ENCODE data around the gene BRSK2. TPM values are rescaled to one million over a fixed set of nuclear protein-coding genes. Genes with fewer than 3 reads are reported as not detected.
"Not testable (repeated sequence)": the region's sequence is repeated elsewhere in the genome, so short reads cannot be mapped to it uniquely, and the experiment has no call there.

Gene BRSK2
- total RNA-seq, 3 donors from 2014 or later, result 0.15 to 0.80 (median 0.66) TPM

DNA sequence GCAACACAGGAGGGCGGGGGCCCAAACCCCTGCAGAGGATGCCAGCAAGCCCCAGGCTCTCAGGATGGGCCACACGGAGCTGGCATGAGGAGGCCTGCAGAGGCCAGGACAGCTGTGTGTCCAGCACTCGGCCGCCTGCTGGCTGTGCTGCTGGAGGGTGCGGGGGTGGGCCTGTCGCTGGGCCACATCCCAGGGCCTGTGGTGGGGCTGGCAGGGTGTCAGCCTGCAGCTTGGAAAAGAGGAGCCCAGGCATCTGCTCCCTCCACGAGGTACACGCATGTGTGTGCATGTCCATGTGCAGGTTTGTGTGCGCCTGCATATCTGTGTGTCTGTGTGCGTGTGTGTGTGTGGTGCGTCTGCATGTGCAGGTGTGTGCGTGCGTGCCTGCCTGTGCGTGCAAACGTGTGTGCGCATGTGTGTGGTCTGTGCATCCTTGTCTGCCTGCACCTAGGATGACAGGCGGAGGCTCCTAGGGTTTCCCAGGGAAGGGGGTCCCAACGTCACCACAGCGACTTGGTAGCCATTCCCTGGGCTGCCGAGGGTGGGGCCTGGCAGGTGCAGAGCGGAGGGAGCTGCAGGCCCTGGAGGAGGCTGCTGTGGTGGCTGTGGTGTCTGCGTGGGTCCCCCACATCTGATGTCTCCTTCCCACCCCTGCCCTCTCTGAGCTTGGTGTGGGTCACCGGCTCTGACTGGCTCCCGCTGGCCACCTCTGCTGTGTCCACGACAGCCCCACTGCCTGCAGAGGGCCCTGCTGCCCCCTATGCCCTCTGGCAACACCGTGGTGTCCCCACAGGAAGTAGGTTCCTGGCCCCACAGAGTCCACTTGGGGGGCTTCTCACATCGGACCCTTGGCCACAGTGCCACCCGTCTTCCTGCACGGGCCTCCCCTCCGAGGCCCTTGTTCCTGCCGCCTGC lies 17.1 kb downstream of the BRSK2 start:
- intact Hi-C loops (cut with DNase I; ENCODE audit: low total_unique reads), result no loop called here
- no peak for TF ChIP-seq POLR2AphosphoS5 (IDR thresholded peaks at IDR 0.05)
- TF ChIP-seq, protein P1, sequence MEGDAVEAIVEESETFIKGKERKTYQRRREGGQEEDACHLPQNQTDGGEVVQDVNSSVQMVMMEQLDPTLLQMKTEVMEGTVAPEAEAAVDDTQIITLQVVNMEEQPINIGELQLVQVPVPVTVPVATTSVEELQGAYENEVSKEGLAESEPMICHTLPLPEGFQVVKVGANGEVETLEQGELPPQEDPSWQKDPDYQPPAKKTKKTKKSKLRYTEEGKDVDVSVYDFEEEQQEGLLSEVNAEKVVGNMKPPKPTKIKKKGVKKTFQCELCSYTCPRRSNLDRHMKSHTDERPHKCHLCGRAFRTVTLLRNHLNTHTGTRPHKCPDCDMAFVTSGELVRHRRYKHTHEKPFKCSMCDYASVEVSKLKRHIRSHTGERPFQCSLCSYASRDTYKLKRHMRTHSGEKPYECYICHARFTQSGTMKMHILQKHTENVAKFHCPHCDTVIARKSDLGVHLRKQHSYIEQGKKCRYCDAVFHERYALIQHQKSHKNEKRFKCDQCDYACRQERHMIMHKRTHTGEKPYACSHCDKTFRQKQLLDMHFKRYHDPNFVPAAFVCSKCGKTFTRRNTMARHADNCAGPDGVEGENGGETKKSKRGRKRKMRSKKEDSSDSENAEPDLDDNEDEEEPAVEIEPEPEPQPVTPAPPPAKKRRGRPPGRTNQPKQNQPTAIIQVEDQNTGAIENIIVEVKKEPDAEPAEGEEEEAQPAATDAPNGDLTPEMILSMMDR (IDR thresholded peaks at IDR 0.05), result no peak
- TF ChIP-seq POLR2A (IDR thresholded peaks at IDR 0.05), result no peak

DNA sequence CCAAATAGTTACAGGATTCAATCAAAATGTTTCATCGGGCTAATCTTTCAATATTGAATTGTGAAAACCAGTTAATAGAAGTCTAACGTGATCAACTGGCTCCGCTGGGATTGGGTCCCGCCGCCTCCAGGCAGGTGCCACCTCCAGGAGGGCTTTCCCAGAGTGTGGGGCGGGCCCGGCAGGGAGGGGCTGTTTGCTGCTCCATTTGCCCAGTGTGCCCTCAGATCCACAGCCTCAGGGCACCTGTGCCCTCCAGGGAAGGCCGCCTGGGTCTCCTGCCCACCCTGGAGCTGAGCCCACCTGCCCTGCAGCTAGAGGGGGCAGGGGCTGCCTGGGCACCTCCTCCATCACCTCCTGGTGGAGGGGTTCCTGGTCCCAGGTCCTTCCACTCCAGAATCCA lies 17.9 kb downstream of the BRSK2 start:
- Histone ChIP-seq H3K9me3 (no peaks in the 10 kb centered on the region), H3K27me3 (peaks cover 0 to 64% of the 10 kb centered on the region in 2 donors), H3K4me1 (no peaks in the 10 kb centered on the region), H3K4me3 (no peak overlapping the region), H3K27ac (no peak overlapping the region), H3K36me3 (no peaks in the 10 kb centered on the region)
- no peak for DNase-seq (ENCODE audit: low spot score in 2 of 2)
- intact Hi-C loops (cut with DNase I; ENCODE audit: low total_unique reads), result no loop called here
- TF ChIP-seq POLR2AphosphoS5 (IDR thresholded peaks at IDR 0.05) (no peak), POLR2A (IDR thresholded peaks at IDR 0.05) (no peak)
- TF ChIP-seq, protein P1 (IDR thresholded peaks at IDR 0.05), result no peak

More for the DNA sequence above, 17.1 kb downstream of the BRSK2 start:
- no peak for DNase-seq (ENCODE audit: low spot score in 2 of 2)
- Histone ChIP-seq H3K36me3 (no peaks in the 10 kb centered on the region), H3K4me1 (no peaks in the 10 kb centered on the region), H3K27me3 (peaks cover 0 to 66% of the 10 kb centered on the region in 2 donors), H3K9me3 (no peaks in the 10 kb centered on the region), H3K4me3 (no peak overlapping the region), H3K27ac (no peak overlapping the region)

DNA sequence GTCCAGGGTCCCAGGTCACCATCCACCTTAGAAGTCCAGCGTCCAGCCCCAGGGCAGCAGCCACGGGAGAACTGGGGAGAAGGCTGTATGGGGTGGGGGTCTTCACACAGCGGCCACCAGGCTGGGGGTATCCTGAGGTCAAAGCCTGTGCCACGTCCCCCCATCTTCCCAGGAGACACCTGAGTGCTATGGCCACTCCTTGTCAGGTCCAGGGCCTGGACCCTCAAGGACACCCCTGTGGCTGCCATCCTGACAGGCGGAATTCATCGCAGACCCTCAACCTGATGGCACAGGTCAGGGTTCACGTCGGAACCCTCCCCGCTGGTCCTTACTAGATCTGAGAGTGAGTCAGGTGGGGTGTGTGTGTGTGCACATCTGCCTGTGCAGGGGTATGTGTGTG lies 18.6 kb downstream of the BRSK2 start:
- TF ChIP-seq, protein P1 (IDR thresholded peaks at IDR 0.05), result no peak
- TF ChIP-seq POLR2AphosphoS5 (IDR thresholded peaks at IDR 0.05) (no peak), POLR2A (IDR thresholded peaks at IDR 0.05) (no peak)
- intact Hi-C loops (cut with DNase I; ENCODE audit: low total_unique reads), result no loop called here
- no peaks in the 10 kb centered on the region for H3K4me1 ChIP-seq
- H3K4me3 ChIP-seq, result no peak overlapping the region
- no peaks in the 10 kb centered on the region for H3K9me3 ChIP-seq
- DNase-seq (ENCODE audit: low spot score in 2 of 2), result no peak
- H3K27me3 ChIP-seq, result peaks cover 0 to 64% of the 10 kb centered on the region in 2 donors
- H3K36me3 ChIP-seq, result no peaks in the 10 kb centered on the region
- H3K27ac ChIP-seq, result no peak overlapping the region

DNA sequence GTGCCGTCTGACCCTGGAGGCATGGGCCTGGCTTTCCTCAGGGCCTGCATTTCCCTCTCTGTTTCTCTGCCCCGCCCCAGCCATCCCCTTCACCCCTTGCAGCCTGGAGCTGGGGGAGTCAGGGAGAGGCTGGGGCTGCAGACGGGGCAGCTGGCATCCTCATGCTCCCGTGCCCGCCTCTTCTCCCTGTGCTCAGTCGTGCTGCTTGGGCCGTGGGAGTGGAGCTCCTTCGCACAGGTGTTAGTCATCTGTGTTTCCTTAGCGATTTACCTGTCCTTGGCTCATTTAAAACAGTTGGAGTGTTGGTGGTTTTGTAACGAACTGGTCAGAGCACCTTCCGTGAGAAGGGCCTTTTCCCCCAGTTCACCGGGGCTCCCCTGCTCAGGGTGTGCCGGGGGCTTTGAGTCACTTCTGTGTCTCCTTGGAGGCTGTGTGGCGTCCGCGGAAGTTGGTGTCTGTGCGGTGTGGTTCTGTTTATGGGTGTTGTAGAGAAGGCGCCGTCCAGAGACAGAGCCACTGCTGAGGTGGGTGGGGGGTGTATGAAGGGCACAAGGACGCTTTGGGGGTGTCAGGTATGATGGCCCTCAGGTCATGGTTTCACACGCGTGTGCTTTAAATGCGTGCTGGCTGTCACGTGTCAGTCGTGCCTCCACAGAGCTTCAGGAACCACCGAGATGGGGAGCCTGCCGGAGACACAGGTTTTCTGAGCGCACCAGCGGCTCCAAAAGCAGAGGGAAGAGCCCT lies 19.5 kb downstream of the BRSK2 start:
- intact Hi-C loops (cut with DNase I; ENCODE audit: low total_unique reads), result no loop called here
- no peak overlapping the region for H3K4me3 ChIP-seq
- TF ChIP-seq POLR2A (IDR thresholded peaks at IDR 0.05) (no peak), POLR2AphosphoS5 (IDR thresholded peaks at IDR 0.05) (no peak)
- TF ChIP-seq, protein P1 (IDR thresholded peaks at IDR 0.05), result no peak
- no peak overlapping the region for H3K27ac ChIP-seq
- H3K9me3 ChIP-seq, result no peaks in the 10 kb centered on the region
- H3K27me3 ChIP-seq, result peaks cover 0 to 62% of the 10 kb centered on the region in 2 donors
- no peaks in the 10 kb centered on the region for H3K36me3 ChIP-seq
- no peak for DNase-seq (ENCODE audit: low spot score in 2 of 2)
- H3K4me1 ChIP-seq, result no peaks in the 10 kb centered on the region

DNA sequence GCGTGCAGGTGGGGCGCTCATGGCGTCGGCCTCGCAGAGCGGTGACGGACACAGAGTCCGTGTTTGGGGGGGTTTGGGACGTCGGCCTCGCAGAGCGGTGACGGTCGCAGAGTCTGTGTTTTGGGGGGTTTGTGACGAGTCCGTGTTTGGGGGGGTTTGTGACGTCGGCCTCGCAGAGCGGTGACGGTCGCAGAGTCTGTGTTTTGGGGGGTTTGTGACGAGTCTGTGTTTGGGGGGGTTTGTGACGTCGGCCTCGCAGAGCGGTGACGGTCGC lies 20.1 kb downstream of the BRSK2 start:
- H3K27ac ChIP-seq; intact Hi-C loops (cut with DNase I; ENCODE audit: low total_unique reads); DNase-seq (ENCODE audit: low spot score in 2 of 2); H3K36me3 ChIP-seq; H3K4me1 ChIP-seq; H3K9me3 ChIP-seq; H3K4me3 ChIP-seq: not testable (repeated sequence)
- H3K27me3 ChIP-seq, result peaks cover 0 to 58% of the 10 kb centered on the region in 2 donors

All from breast epithelium (tissue), 4 donors.